WERI-Rb-1 (cell line): Measurements from ENCODE around the gene STARD6.
"Not testable (repeated sequence)": the region's sequence is repeated elsewhere in the genome, so short reads cannot be mapped to it uniquely, and the experiment has no call there.

Experiments
- DNase-seq: peaks from one replicate; pipeline ENCODE4 v3.0.0-alpha.2; 2020
- H3K27ac ChIP-seq: fragments of 250-450 bp; sonication (Bioruptor Pico); 2 replicates; pipeline ENCODE4 v1.5.1; 2020; ENCODE audit warnings: mild to moderate bottlenecking, moderate library complexity
- H3K27me3 ChIP-seq: fragments of 250-450 bp; sonication (Bioruptor Pico); 2 replicates; pipeline ENCODE4 v1.5.1; 2021; ENCODE audit warnings: mild to moderate bottlenecking, low read depth, moderate library complexity; ENCODE audit not compliant: insufficient read depth, severe bottlenecking
- H3K36me3 ChIP-seq: fragments of 250-450 bp; sonication (Bioruptor Pico); 2 replicates; pipeline ENCODE4 v1.5.1; 2020; ENCODE audit warnings: mild to moderate bottlenecking, moderate library complexity
- H3K4me3 ChIP-seq: 2 replicates; pipeline ENCODE4 v1.5.1; 2011; ENCODE audit warnings: low read depth, mild to moderate bottlenecking, control low read depth, low read length
- H3K9me3 ChIP-seq: fragments of 250-450 bp; sonication (Bioruptor Pico); 2 replicates; pipeline ENCODE4 v1.5.1; 2021; ENCODE audit warnings: mild to moderate bottlenecking, moderate library complexity; ENCODE audit not compliant: severe bottlenecking
- TF ChIP-seq, protein P1 (sequence below): IDR thresholded peaks from 2 replicates; pipeline ENCODE4 v1.5.1; 2011; ENCODE audit warnings: low read depth, mild to moderate bottlenecking, control low read depth, inconsistent platforms, low read length

STARD6 gene

DNA sequence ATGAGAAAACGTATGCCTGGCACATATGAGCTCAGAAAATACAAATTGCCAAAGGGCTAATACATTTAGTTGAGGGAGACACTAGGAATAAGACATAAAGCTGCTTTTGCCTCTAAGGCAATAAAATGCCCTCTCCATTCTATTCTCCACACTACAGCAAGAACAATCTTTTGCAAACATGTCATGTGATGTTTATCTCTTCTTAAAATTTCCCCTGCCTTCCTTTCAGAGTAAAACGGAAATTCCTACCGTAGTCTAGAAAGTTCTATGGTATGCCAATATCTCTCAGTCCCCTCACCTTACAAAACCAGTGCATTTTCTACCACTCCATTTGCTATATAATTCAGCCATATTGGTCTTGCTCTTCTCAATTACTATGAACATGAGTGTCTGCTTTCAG is 33.2 kb upstream of the STARD6 start:
- H3K27ac ChIP-seq = no peak overlapping the region
- no peaks in the 10 kb centered on the region for H3K36me3 ChIP-seq
- TF ChIP-seq, protein P1, sequence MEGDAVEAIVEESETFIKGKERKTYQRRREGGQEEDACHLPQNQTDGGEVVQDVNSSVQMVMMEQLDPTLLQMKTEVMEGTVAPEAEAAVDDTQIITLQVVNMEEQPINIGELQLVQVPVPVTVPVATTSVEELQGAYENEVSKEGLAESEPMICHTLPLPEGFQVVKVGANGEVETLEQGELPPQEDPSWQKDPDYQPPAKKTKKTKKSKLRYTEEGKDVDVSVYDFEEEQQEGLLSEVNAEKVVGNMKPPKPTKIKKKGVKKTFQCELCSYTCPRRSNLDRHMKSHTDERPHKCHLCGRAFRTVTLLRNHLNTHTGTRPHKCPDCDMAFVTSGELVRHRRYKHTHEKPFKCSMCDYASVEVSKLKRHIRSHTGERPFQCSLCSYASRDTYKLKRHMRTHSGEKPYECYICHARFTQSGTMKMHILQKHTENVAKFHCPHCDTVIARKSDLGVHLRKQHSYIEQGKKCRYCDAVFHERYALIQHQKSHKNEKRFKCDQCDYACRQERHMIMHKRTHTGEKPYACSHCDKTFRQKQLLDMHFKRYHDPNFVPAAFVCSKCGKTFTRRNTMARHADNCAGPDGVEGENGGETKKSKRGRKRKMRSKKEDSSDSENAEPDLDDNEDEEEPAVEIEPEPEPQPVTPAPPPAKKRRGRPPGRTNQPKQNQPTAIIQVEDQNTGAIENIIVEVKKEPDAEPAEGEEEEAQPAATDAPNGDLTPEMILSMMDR = no peak
- H3K27me3 ChIP-seq = peaks cover 35% of the 10 kb centered on the region
- H3K9me3 ChIP-seq = no peaks in the 10 kb centered on the region
- DNase-seq = no peak
- H3K4me3 ChIP-seq = no peak overlapping the region

DNA sequence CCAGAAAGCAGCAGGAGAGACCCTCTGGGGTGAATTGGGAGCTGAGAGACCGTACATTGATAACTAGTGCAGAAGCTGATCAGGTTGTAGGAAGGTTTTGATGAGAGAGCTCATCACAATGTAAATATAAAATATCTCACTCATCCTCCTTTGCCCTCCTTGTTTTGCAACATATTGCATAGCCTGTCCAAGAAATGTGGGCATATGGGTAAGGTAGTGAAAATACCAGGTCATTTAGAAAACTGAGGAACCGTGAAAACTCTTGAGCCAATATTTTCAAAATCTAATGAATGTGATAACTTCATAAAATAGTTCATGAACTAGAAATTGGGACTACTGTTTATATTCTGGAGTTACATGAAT is 31.5 kb upstream of the STARD6 start:
- no peak for DNase-seq
- H3K4me3 ChIP-seq = no peak overlapping the region
- H3K9me3 ChIP-seq = no peaks in the 10 kb centered on the region
- TF ChIP-seq, protein P1 = no peak
- no peaks in the 10 kb centered on the region for H3K36me3 ChIP-seq
- no peak overlapping the region for H3K27ac ChIP-seq
- H3K27me3 ChIP-seq = peaks cover 20% of the 10 kb centered on the region

DNA sequence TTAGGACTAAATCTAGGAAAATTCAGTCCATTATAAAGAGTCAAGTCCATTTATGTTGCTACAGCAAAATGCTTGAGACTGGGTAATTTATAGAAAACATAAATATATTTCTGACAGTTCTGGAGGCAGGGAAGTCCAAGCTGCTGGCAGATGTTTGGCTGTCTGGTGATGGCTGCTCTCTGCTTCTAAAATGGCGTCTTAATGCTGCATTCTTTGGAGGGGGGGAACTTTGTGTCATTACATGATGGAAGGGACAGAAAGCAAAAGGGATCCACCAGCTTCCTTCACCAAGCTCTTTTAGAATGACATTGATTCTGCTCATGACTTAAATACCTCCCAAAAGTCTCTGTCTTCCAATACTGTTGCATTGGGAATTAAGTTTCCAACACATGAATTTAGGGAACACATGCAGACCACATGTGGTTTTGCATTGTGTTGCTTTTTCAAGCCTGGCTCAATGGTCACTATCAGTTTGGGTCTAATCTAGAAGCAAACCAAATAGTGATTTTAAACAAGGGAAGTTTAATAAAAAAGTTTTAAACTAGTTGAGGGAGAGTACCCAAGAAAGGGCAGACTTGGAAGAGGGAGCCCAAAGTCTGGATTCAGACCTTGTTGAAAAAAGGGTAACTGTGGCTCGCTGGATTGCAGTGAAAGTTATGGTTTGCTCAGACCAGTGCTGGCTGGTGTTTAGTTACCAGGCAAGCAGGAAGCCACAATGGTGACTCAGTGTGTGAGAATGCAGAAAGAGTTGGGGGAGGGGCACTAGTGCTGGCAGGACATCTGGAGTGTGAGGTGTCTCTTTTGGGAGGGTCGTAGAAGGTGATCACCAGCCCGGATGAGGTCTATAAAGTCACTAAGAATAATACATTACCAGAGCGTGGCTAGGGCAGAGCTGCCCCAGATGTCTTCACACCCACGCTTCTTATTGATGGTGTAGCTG is 30.8 kb upstream of the STARD6 start:
- H3K36me3 ChIP-seq = no peaks in the 10 kb centered on the region
- peaks cover 15% of the 10 kb centered on the region for H3K27me3 ChIP-seq
- H3K27ac ChIP-seq = no peak overlapping the region
- no peaks in the 10 kb centered on the region for H3K9me3 ChIP-seq
- no peak overlapping the region for H3K4me3 ChIP-seq
- TF ChIP-seq, protein P1 = no peak
- no peak for DNase-seq

DNA sequence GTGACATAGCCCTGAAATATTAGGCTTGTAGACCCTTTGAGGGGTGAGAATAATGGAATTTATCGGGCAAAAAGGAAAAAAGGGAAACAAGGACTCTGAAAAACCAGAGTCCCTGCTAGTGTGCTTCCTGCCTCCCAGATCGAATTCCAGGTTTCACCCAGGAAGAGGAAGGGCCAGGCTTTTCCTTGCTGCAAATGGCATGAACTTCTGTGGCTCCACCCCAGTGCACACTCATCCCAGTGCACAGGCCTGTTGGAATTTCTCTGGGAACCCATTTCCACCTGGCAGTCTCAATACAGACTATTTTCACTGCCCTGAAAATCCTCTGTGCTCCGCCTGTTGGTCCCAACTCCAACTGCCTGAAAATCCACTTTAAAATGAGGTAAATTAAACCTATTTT is 30.0 kb upstream of the STARD6 start:
- TF ChIP-seq, protein P1 = no peak
- no peak overlapping the region for H3K27ac ChIP-seq
- no peak for DNase-seq
- H3K36me3 ChIP-seq = no peaks in the 10 kb centered on the region
- peaks cover 13% of the 10 kb centered on the region for H3K27me3 ChIP-seq
- H3K9me3 ChIP-seq = no peaks in the 10 kb centered on the region
- H3K4me3 ChIP-seq = no peak overlapping the region

DNA sequence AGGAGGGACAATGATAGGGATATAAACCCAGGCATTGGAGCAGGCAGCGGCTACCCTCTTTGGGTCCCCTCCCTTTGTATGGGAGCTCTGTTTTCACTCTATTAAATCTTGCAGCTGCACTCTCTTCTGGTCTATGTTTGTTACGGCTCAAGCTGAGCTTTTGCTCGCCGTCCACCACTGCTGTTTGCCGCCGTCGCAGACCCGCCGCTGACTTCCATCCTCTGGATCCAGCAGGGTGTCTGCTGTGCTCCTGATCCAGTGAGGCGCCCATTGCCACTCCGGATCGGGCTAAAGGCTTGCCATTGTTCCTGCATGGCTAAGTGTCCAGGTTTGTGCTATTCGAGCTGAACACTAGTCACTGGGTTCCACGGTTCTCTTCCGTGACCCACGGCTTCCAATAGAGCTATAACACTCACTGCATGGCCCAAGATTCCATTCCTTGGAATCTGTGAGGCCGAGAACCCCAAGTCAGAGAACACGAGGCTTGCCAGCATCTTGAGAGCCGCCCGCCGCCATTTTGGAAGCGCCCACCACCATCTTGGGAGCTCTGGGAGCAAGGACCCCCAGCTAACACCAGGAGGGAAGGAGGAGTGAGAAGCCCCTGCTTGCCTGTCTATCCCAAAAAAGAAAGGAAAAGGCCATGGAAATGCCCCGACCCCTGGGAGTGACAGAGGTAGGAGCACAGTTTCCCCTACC is 29.3 kb upstream of the STARD6 start:
- peaks cover 11% of the 10 kb centered on the region for H3K27me3 ChIP-seq
- H3K4me3 ChIP-seq, H3K9me3 ChIP-seq, DNase-seq, H3K27ac ChIP-seq, H3K36me3 ChIP-seq: not testable (repeated sequence)

DNA sequence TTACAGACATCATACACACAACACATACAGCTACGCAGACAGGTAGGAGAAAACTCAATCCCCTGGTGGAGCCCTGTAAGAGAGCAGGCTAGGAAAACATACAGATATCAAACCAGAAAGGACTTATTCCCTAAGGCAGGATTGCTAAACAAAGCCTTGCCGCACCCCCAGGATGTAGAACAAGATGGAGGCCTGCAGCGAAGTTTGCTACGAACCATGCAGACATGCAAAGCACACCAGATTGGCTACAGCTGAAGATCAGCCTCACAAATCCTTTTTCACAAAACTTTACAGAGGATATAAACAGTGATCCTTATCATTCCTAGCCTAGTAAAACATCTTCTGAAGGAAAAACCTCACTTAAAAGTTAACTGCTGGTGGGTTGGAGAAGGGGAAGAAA is 28.4 kb upstream of the STARD6 start:
- H3K9me3 ChIP-seq = no peaks in the 10 kb centered on the region
- DNase-seq = no peak
- no peak overlapping the region for H3K27ac ChIP-seq
- H3K36me3 ChIP-seq = no peaks in the 10 kb centered on the region
- H3K27me3 ChIP-seq = peaks cover 11% of the 10 kb centered on the region
- H3K4me3 ChIP-seq = no peak overlapping the region
- TF ChIP-seq, protein P1 = no peak
